Smooth muscle cell (in vitro differentiated cells): ENCODE measurements around the gene C1orf21. TPM values are rescaled to one million over a fixed set of nuclear protein-coding genes. Genes with fewer than 3 reads are reported as not detected.

Source experiments
- DNase-seq: peaks from one replicate; lab custom pipeline; 2025; ENCODE audit not compliant: unreplicated experiment; lab: John Stamatoyannopoulos, UW
- H2AFZ ChIP-seq: fragments of 200-600 bp; sonication (generic); 2 replicates; pipeline ENCODE4 v1.6.0; 2016; ENCODE audit warnings: antibody characterized with exemption, low read depth, mild to moderate bottlenecking
- H3F3A ChIP-seq: fragments of 200-600 bp; sonication (generic); 2 replicates; pipeline ENCODE4 v1.6.0; 2017; ENCODE audit warnings: antibody characterized with exemption, low read depth
- H3K27ac ChIP-seq: fragments of 200-600 bp; sonication (generic); 2 replicates; pipeline ENCODE4 v1.5.1; 2016; ENCODE audit warnings: low read depth, mild to moderate bottlenecking
- H3K27me3 ChIP-seq: fragments of 200-600 bp; sonication (generic); 2 replicates; pipeline ENCODE4 v1.6.1; 2016; ENCODE audit warnings: low read depth, mild to moderate bottlenecking
- H3K36me3 ChIP-seq: fragments of 200-600 bp; sonication (generic); 2 replicates; pipeline ENCODE4 v1.5.1; 2016; ENCODE audit warnings: low read depth
- H3K4me1 ChIP-seq: fragments of 200-600 bp; sonication (generic); 2 replicates; pipeline ENCODE4 v1.5.1; 2016; ENCODE audit warnings: low read depth
- H3K4me2 ChIP-seq: fragments of 200-600 bp; sonication (generic); 2 replicates; pipeline ENCODE4 v1.6.0; 2016; ENCODE audit warnings: mild to moderate bottlenecking
- H3K4me3 ChIP-seq: fragments of 200-600 bp; sonication (generic); 2 replicates; pipeline ENCODE4 v1.5.1; 2016; ENCODE audit warnings: mild to moderate bottlenecking
- H3K79me2 ChIP-seq: fragments of 200-600 bp; sonication (generic); 2 replicates; pipeline ENCODE4 v1.6.0; 2016; ENCODE audit warnings: low read depth, mild to moderate bottlenecking
- H3K9ac ChIP-seq: fragments of 200-600 bp; sonication (generic); 2 replicates; pipeline ENCODE4 v1.6.0; 2016; ENCODE audit warnings: low read depth
- H3K9me3 ChIP-seq: fragments of 200-600 bp; sonication (generic); replicated peaks from 2 replicates; pipeline ENCODE4 v1.5.1; 2016; ENCODE audit warnings: low read depth
- H4K20me1 ChIP-seq: fragments of 200-600 bp; sonication (generic); 2 replicates; pipeline ENCODE4 v1.6.0; 2016; ENCODE audit warnings: low read depth
- CTCF ChIP-seq: fragments of 200-600 bp; sonication (generic); IDR thresholded peaks from 2 replicates; pipeline ENCODE4 v1.5.1; 2017; ENCODE audit warnings: borderline replicate concordance, mild to moderate bottlenecking, antibody characterized with exemption; ENCODE audit not compliant: insufficient read depth, poor library complexity, severe bottlenecking
- WGBS: methylation state at CpG from one replicate; pipeline ENCODE4 v1.1.7; 2016; ENCODE audit warnings: low lambda C conversion rate; 5-methylcytosine and 5-hydroxymethylcytosine counted together
- polyA plus RNA-seq: library from polyadenylated mRNA; unstranded; fragments of >200 nt; fragmentation: Nextera tagmentation; extraction: Ambion mirVana; gene quantifications from 2 replicates; pipeline ENCODE4 v1.2.1, GENCODE V29; 2016
- total RNA-seq: library from RNA; depleted of rRNA; stranded (reverse); fragments of >200 nt; gene quantifications from 2 replicates; pipeline ENCODE4 v1.2.3, GENCODE V29; 2014

C1orf21 gene
- total and polyA plus RNA-seq, 2 experiments from 2014 or later: 24.2 to 39.4 TPM

GRCh38 chr1:184567009-184567408, 180.2 kb downstream of the C1orf21 start:
- H3K27me3 ChIP-seq: no peaks in the 10 kb centered on the region
- 90% methylated on average over 1 of the region's 1 CpG for WGBS
- H3K36me3 ChIP-seq: no peaks in the 10 kb centered on the region
- no peak overlapping the region for H3K4me2 ChIP-seq
- H2AFZ ChIP-seq: no peak overlapping the region
- no peak overlapping the region for H3K9ac ChIP-seq
- peaks cover 3% of the 10 kb centered on the region for H3K79me2 ChIP-seq
- TF ChIP-seq CTCF: no peak
- H3K4me3 ChIP-seq: no peak overlapping the region
- no peak for DNase-seq
- H3K4me1 ChIP-seq: peaks cover 11% of the 10 kb centered on the region
- no peaks in the 10 kb centered on the region for H3F3A ChIP-seq
- H3K27ac ChIP-seq: no peak overlapping the region
- H3K9me3 ChIP-seq: no peaks in the 10 kb centered on the region
- H4K20me1 ChIP-seq: peaks cover 13% of the 10 kb centered on the region

- Histone ChIP-seq H3K4me2 (no peak overlapping the region), H3K79me2 (peaks cover 3% of the 10 kb centered on the region), H3K27me3 (no peaks in the 10 kb centered on the region), H3K9me3 (no peaks in the 10 kb centered on the region), H3K4me1 (peaks cover 5% of the 10 kb centered on the region), H3K4me3 (no peak overlapping the region), H2AFZ (no peak overlapping the region), H3K36me3 (no peaks in the 10 kb centered on the region), H4K20me1 (peaks cover 7% of the 10 kb centered on the region), H3K27ac (no peak overlapping the region), H3K9ac (no peak overlapping the region), H3F3A (no peaks in the 10 kb centered on the region)
- WGBS: 48% methylated on average over 2 of the region's 2 CpGs
- no peak for TF ChIP-seq CTCF
- no peak for DNase-seq
Observed at GRCh38 chr1:184567637-184568036, 180.8 kb downstream of the C1orf21 start.

- Histone ChIP-seq H3K79me2 (peaks cover 3% of the 10 kb centered on the region), H3K4me3 (no peak overlapping the region), H3K9me3 (no peaks in the 10 kb centered on the region), H3K4me1 (peaks cover 5% of the 10 kb centered on the region), H2AFZ (no peak overlapping the region), H3K27me3 (no peaks in the 10 kb centered on the region), H4K20me1 (peaks cover 7% of the 10 kb centered on the region), H3K4me2 (no peak overlapping the region), H3K9ac (no peak overlapping the region), H3K36me3 (no peaks in the 10 kb centered on the region), H3F3A (no peaks in the 10 kb centered on the region), H3K27ac (no peak overlapping the region)
- no peak for TF ChIP-seq CTCF
- 93% methylated on average over 2 of the region's 2 CpGs for WGBS
- no peak for DNase-seq
Observed at GRCh38 chr1:184568148-184568547, 181.3 kb downstream of the C1orf21 start.

- Histone ChIP-seq H3K27ac (no peak overlapping the region), H4K20me1 (peaks cover 7% of the 10 kb centered on the region), H3K9ac (no peak overlapping the region), H3K9me3 (no peaks in the 10 kb centered on the region), H3K36me3 (no peaks in the 10 kb centered on the region), H3K4me1 (peaks cover 7% of the 10 kb centered on the region), H2AFZ (no peak overlapping the region), H3K4me3 (no peak overlapping the region), H3K79me2 (peaks cover 3% of the 10 kb centered on the region), H3K4me2 (no peak overlapping the region), H3F3A (no peaks in the 10 kb centered on the region), H3K27me3 (no peaks in the 10 kb centered on the region)
- DNase-seq: no peak
- WGBS: 93% methylated on average over 4 of the region's 4 CpGs
- no peak for TF ChIP-seq CTCF
Observed at GRCh38 chr1:184569106-184569505, 182.3 kb downstream of the C1orf21 start.
